ENCODE results near the gene MYH10.
A peak's percentile ranks its signal among the peaks of the same experiment; 100 is the strongest.

The MYH10 gene

DNA sequence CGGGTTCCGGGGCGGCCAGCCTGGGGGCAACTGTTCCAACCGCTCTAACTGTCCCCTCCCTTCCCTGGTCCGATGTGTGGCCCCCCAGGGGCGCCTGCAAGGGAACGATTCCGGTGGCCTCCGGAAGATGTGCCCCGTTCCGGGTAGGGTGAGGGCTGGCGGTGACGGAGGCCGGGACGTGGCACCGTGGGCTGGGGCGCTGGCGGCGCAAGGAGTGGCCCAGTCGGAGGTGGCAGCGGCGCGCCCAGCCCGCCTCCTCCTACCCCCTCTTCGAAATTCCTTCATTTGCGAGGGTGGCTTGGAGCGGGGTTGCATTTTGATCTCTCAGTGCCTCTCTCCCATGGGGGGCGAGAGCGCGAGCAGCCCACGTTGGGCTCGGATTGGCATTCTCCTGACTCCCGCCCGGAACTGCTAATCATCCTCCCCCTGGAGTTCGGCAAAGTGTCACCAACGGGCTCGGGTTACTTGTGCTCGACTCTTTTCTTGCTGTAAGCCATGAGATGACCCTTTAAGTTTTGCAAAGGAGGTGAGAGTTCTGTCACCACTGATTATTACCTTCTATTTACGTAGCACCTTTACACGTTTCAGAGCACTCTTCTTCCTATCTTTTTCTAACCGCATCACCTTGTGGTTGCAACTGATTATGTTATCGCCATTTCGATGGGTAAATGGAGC lies 194.2 kb downstream of the MYH10 start:
- no peak for DNase-seq

DNA sequence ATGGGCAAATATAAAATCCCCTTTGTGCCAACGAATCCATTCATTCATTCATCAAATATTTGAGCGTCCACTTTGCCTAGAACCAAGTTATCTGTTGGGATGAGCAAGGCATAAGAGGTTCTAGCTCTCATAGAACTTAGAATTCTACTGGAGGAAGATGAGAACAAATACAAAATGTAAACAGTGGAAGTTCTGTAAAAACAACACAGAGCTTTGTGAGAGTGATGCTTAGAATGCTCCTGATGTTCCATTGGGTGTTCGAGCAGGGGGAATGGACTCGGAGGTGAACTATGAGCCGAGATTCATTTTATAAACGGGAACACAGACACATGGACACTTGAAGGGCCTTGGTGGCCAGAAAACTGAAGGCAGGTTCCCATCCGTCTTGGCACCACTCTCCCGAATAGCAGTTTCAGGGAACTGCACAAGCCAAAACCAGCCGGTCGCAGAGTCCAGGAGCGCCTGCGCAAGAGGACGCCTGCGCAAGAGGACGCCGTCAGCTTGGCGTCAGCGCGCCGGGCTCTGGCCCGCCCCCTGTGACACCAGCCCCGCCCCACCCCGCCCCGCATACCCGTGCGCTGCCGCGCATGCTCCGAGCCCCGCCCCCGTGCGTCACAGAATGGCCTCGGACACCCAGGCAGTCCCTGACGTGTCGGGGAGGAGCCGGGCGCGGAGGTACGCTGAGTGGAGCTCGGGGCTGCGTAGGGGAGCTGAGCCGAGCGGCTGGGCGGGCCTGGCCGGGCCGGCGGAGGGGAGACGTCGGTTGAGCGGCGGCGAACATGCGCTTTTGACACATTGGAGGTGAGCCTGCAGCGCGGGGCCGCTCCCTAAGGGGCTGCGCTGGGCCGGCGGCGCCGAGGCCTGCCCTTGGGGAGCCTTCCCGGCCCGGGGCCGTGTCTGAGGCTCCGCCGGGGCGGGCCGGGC lies 195.0 kb downstream of the MYH10 start, which contains the start of gene NDEL1:
Gene NDEL1 (plus strand): TSS at position 640 of the 924 bp plus-strand sequence. CDS start 8,388 bp downstream, outside the sequence.
- peak; percentile 75 for DNase-seq

DNA sequence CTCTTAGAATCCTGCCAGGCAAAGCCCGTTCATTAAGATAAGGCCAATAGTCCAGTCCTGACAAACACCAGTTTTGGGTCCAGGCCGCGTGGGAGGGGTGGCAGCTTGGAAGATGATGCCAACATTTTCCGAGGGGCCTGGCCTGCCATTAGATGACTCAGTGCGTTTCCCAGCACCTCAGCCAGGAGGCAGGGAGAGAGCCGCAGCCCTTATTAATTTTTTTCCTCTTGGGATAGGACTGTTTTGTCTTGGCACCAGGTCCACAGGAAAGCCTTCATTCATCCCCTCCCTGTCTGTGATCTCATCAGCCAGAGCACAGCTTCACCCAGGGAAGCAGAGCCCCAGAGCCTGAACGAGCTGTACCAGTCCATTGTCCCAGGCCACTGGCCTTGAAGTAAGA lies 199.6 kb downstream of the MYH10 start:
- no peak for DNase-seq

DNA sequence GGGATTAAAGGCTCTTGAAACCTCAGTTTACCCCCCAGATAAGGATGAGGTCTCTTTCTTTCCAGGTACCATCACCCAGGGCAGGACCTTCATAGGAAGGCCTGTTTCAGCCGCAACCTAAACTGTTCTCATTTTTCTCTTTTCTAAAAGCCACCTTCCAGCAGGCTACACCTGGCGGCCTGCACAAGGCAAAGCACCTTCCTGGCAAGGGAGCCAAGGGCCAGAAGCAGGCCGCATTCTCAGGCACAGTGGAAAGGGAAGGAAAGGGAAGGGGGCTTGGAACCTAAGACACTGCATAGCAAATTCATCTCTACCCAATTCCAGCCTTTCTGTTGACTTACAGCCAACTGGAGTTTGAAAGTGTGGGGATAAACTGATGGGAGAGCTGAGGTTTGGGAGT lies 203.7 kb downstream of the MYH10 start:
- DNase-seq = no peak

DNA sequence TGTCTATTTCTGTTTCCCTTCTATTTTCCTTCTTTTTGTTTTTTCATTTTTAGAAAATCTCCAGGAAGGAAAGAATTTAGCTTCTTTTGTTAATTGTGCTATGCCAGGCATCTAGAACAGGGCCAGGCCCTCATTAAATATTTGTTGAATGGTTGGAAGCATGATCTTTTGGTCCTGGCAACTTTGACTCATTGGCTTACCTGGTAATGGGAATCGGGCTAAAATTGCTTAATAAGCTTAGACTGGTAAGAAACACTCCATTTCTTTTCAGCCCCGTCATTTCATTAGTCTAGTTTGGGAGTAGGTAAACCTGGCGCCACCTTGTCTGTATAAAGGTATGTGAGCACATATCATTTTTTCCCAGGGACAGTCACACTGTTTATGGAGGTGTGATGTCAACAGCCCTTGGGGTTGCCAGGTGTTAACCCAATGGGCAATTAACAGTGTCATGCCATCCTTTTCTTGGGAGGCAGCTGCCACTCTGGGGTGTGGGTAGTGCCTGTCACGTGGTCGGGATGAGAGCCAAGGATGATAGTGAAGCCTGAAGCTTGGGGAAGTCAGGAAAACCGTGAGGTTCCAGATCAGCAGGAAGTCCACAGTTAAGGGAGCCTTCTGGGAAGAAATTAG lies 204.3 kb downstream of the MYH10 start:
- no peak for DNase-seq
